Measurements from ENCODE around the gene ARID4A. TPM values are rescaled to one million over a fixed set of nuclear protein-coding genes. Genes with fewer than 3 reads are reported as not detected.

The ARID4A gene, protein sequence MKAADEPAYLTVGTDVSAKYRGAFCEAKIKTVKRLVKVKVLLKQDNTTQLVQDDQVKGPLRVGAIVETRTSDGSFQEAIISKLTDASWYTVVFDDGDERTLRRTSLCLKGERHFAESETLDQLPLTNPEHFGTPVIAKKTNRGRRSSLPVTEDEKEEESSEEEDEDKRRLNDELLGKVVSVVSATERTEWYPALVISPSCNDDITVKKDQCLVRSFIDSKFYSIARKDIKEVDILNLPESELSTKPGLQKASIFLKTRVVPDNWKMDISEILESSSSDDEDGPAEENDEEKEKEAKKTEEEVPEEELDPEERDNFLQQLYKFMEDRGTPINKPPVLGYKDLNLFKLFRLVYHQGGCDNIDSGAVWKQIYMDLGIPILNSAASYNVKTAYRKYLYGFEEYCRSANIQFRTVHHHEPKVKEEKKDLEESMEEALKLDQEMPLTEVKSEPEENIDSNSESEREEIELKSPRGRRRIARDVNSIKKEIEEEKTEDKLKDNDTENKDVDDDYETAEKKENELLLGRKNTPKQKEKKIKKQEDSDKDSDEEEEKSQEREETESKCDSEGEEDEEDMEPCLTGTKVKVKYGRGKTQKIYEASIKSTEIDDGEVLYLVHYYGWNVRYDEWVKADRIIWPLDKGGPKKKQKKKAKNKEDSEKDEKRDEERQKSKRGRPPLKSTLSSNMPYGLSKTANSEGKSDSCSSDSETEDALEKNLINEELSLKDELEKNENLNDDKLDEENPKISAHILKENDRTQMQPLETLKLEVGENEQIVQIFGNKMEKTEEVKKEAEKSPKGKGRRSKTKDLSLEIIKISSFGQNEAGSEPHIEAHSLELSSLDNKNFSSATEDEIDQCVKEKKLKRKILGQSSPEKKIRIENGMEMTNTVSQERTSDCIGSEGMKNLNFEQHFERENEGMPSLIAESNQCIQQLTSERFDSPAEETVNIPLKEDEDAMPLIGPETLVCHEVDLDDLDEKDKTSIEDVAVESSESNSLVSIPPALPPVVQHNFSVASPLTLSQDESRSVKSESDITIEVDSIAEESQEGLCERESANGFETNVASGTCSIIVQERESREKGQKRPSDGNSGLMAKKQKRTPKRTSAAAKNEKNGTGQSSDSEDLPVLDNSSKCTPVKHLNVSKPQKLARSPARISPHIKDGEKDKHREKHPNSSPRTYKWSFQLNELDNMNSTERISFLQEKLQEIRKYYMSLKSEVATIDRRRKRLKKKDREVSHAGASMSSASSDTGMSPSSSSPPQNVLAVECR
- total RNA-seq (2022; extraction: Qiagen RNA extraction), result 3.9 to 6.6 TPM (median 5.1 TPM) in 5 replicates

DNA sequence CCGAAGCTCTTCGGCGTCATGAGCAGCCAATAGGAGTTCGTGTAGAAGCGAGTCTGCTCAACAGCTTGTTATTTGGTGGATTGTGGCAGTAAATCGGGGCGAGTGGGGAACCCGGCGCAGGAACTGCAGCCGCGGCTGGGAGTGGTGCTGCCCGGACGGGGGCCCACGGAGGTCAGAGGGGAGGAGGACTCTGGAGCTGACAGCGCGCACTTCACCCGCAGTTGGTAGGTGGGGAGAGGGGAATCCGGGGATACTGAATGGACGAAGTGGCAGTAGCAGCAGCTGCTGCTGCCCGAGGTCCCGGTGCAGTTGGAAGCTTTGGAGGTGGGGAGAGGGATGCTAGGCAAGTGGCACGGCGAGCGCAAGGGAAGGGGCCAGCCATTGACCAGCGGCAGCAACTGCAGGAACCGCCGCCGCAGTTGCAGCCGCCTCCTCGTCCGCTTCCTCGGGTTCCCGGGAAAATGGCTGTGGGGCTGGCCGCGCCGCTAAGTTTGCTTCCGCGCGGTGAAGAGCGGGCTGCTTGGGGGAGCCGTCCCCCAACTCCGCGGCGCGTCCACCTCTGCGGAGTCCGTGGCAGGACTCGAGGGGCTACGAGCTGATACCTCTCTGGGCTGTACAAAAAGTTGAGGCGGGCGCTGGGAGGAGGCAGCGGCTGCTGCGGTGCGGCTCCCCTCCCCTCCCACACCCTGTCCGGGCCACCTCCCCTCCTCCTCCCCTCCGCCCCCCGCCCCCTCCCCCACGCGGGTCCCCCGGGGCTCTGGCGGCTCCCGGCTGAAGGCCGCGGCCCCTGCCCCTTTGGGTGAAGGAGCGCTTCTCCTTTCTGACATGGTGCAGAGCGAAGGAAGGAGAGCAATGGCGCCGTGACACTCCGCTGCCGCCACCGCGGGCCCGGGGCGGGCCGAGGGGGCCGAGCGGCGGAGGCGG is at the start of gene ARID4A:
TSS of gene ARID4A (plus strand) at position 79 of the 924 bp plus-strand sequence. CDS start 1,300 bp downstream, outside the sequence.

DNA sequence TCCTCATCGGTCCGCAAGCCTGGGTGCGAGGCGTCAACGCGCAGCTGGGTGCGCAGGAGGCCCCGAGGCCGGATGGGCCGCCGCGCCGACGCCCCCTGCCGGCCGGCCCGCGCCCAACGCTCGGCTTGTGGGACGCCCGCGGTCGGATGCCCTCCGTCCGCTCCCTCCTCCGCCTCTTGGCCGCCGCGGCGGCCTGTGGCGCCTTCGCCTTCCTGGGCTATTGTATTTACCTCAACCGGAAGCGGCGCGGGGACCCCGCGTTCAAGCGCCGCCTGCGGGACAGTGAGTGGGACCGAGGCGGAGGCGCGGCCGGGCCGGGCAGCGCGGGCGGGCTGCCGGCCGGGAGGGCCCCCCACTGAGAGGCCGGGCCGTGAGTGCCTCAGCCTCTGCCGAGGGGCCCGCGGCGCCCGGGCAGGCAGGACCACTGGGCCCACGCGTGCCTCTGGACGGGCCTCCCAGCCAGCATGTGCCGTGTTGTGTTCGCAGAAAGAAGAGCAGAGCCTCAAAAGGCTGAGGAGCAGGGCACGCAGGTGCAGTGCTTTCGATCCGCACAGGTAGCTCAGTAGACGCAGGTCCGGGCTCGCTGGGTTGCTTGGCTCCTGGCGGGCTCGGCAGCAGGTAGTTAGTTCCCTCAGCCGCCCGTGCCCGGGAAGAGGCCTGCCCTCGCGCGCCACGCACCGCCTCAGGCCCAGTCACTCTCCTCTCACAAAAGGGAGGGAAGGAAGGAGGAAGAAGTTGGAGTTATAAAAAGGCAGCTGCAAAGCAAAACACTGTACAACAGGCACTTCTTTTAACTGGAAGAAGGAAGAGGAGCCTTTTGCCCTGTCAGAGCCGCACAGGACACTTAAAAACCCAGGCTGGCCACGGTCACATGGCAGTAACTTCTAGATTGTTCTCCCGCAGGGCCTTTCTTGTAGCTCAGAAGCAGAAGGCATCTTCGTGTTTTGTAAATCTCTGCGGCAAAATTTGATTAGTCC is 97.7 kb downstream of the ARID4A start, which contains the start of gene TOMM20L:
TSS of gene TOMM20L (plus strand) at position 119 of the 977 bp plus-strand sequence. CDS start at position 147, 28 bp downstream.

Other genes with a start within 250 kb of the ARID4A start
- gene ARMH4, start 146.3 kb upstream of the ARID4A start, total RNA-seq (2022; extraction: Qiagen RNA extraction), result 0.55 to 1.00 TPM (median 0.78 TPM) in 5 replicates
- gene ACTR10, start 98.4 kb upstream of the ARID4A start, total RNA-seq (2022; extraction: Qiagen RNA extraction), result 43.6 to 50.1 TPM (median 44.4 TPM) in 5 replicates
- 174 to 243 TPM (median 183 TPM) in 5 replicates for gene PSMA3, start 53.7 kb upstream of the ARID4A start, total RNA-seq (2022; extraction: Qiagen RNA extraction)
- not detected in 5 replicates for gene TOMM20L, start 97.4 kb downstream of the ARID4A start, total RNA-seq (2022; extraction: Qiagen RNA extraction)
- 61.5 to 83.4 TPM (median 64.5 TPM) in 5 replicates for gene TIMM9, start 129.0 kb downstream of the ARID4A start, total RNA-seq (2022; extraction: Qiagen RNA extraction)
- gene KIAA0586, start 129.2 kb downstream of the ARID4A start, total RNA-seq (2022; extraction: Qiagen RNA extraction), result 6.8 to 9.8 TPM (median 6.9 TPM) in 5 replicates

All from A549 treated with AZD2906 at 1 μM for 4 hours (cell line).